Chondrocyte (in vitro differentiated cells): ENCODE measurements around the gene KIF3C. TPM values are rescaled to one million over a fixed set of nuclear protein-coding genes. Genes with fewer than 3 reads are reported as not detected.

Experiments
- DNase-seq: peaks from one replicate; pipeline ENCODE4 v3.0.0; 2021; ENCODE audit warnings: mixed read lengths, low spot score
- H3K27ac Mint-ChIP-seq: one replicate; pipeline ENCODE4 v1.8.0; 2021; ENCODE audit warnings: mild to moderate bottlenecking, moderate library complexity, mixed read lengths; ENCODE audit not compliant: unreplicated experiment
- H3K27me3 Mint-ChIP-seq: 2 replicates; pipeline ENCODE4 v1.8.0; 2021; ENCODE audit warnings: low read depth, mixed read lengths
- H3K36me3 Mint-ChIP-seq: 2 replicates; pipeline ENCODE4 v1.8.0; 2021; ENCODE audit warnings: low read depth, mixed read lengths
- H3K4me1 Mint-ChIP-seq: 2 replicates; pipeline ENCODE4 v1.8.0; 2021; ENCODE audit warnings: low read depth, mild to moderate bottlenecking, mixed read lengths
- H3K4me3 Mint-ChIP-seq: one replicate; pipeline ENCODE4 v1.8.0; 2021; ENCODE audit warnings: mild to moderate bottlenecking, moderate library complexity, mixed read lengths; ENCODE audit not compliant: unreplicated experiment
- H3K9me3 Mint-ChIP-seq: 2 replicates; pipeline ENCODE4 v1.8.0; 2021; ENCODE audit warnings: low read depth, mixed read lengths
- total RNA-seq: library from RNA; stranded (reverse); gene quantifications from 3 replicates; pipeline ENCODE4 v1.2.1, GENCODE V29; 2021
- TF ChIP-seq, protein P1 (sequence below): fragments of 200-600 bp; sonication (generic); IDR thresholded peaks from 2 replicates; pipeline ENCODE4 v1.5.0; 2021; ENCODE audit warnings: antibody characterized with exemption, mild to moderate bottlenecking, moderate library complexity

KIF3C gene
- total RNA-seq, 1 donor from 2014 or later = 37.3 TPM

DNA sequence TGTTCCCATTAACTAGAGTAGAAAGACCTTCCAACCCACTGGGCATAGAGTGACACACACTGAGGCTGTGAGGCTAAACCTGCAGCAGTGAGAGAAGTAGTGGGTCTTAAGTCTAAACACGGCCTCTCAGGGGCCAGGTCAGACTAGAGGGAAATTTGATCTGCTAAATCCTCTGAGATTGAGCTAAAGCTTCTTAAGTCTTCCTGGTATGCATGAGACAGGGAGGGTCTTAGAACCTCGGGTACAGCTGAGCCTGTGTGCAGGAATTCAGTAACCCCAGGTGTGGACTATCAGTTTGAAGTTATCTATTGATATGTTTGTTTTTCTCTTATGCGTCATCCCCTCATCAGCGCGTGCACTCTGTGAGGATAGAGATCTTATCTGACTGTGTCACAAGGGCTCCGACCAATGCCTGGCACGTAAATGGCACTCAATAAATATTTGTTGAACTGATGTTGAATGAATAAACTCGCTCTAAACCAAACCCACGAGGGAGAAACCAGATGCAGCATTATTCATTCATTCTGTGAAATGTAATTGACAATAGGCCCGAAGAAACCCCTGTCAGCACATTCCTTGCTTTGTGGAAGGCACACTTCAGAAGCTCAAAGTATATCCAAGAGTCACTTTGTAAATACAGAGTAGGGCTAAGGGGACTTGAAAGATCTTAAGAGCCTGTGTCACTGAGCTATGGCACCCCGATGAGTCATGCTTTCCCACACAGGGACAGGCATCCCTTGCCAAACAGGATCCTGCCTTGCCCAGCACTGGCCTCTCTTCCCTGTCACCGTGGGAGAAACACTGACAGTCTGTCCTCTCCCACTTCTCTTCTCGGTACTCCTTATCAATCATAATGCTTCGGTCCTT lies 29.9 kb upstream of the KIF3C start:
- no peaks in the 10 kb centered on the region for H3K36me3 Mint-ChIP-seq
- no peak for DNase-seq
- peak overlapping the region; percentile 34 for H3K27ac Mint-ChIP-seq
- H3K9me3 Mint-ChIP-seq = peaks cover 3% of the 10 kb centered on the region
- TF ChIP-seq, protein P1, sequence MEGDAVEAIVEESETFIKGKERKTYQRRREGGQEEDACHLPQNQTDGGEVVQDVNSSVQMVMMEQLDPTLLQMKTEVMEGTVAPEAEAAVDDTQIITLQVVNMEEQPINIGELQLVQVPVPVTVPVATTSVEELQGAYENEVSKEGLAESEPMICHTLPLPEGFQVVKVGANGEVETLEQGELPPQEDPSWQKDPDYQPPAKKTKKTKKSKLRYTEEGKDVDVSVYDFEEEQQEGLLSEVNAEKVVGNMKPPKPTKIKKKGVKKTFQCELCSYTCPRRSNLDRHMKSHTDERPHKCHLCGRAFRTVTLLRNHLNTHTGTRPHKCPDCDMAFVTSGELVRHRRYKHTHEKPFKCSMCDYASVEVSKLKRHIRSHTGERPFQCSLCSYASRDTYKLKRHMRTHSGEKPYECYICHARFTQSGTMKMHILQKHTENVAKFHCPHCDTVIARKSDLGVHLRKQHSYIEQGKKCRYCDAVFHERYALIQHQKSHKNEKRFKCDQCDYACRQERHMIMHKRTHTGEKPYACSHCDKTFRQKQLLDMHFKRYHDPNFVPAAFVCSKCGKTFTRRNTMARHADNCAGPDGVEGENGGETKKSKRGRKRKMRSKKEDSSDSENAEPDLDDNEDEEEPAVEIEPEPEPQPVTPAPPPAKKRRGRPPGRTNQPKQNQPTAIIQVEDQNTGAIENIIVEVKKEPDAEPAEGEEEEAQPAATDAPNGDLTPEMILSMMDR = no peak
- H3K4me1 Mint-ChIP-seq = peaks cover 36% of the 10 kb centered on the region
- no peak overlapping the region for H3K4me3 Mint-ChIP-seq
- no peaks in the 10 kb centered on the region for H3K27me3 Mint-ChIP-seq

DNA sequence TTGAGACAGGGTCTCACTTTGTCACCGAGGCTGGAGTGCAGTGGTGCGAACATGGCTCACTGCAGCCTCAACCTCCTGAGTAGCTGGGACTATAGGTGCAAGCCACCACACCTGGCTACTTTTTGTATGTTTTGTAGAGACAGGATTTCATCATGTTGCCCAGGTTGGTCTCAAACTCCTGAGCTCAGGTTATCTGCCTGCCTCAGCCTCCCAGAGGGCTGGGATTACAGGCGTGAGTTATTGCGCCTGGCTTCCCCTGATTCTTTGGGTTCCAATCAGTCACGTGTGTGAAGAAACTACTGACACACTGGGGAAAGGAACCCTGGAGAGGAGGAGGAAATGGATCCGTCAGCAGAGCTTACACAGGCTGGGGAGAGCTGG lies 29.3 kb upstream of the KIF3C start:
- Mint-ChIP-seq H3K27ac (no peak overlapping the region), H3K9me3 (peaks cover 3% of the 10 kb centered on the region), H3K27me3 (no peaks in the 10 kb centered on the region), H3K36me3 (no peaks in the 10 kb centered on the region), H3K4me1 (peaks cover 34% of the 10 kb centered on the region), H3K4me3 (no peak overlapping the region)
- DNase-seq = no peak
- TF ChIP-seq, protein P1 = no peak

DNA sequence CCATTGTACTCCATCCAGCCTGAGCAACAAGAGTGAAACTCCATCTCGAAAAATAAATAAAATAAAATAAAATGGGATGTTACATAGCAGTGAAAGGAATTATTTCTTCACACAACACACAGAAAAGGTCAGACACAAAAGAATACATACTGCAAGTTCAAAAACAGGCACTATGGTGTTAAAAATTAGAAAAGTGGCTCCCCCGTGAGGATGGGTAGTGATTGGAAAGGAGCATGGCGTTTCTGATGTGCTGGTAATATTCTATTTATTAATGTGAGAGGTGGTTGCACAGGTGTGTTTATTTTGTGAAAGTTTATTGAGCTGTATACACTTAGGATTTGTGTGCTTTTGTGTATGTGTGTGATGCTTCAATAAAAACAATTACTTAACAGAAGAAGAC lies 28.6 kb upstream of the KIF3C start:
- H3K4me3 Mint-ChIP-seq = no peak overlapping the region
- H3K4me1 Mint-ChIP-seq = peaks cover 28% of the 10 kb centered on the region
- DNase-seq = no peak
- no peak overlapping the region for H3K27ac Mint-ChIP-seq
- peaks cover 3% of the 10 kb centered on the region for H3K9me3 Mint-ChIP-seq
- H3K27me3 Mint-ChIP-seq = no peaks in the 10 kb centered on the region
- no peaks in the 10 kb centered on the region for H3K36me3 Mint-ChIP-seq
- TF ChIP-seq, protein P1 = no peak

DNA sequence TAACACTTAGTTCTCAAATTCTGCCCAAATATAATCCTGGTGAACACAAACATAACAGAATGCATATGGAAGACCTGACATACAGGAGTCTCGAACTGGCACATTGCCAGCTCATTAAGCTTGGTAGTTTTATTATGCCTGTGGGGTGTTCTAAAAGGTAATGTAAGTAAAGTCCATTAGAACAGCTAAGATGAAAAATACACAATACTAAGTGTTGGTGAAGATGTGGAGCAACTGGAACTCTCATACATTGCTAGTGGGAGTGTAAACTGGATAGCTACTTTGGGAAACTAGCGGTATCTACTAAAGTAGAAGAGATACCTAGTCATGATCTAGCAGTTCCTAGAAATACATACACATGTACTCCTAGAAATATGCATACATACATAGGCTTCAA lies 27.3 kb upstream of the KIF3C start:
- Mint-ChIP-seq H3K9me3 (peaks cover 3% of the 10 kb centered on the region), H3K4me1 (peaks cover 24% of the 10 kb centered on the region), H3K4me3 (no peak overlapping the region), H3K27ac (no peak overlapping the region), H3K36me3 (no peaks in the 10 kb centered on the region), H3K27me3 (no peaks in the 10 kb centered on the region)
- TF ChIP-seq, protein P1 = no peak
- no peak for DNase-seq

DNA sequence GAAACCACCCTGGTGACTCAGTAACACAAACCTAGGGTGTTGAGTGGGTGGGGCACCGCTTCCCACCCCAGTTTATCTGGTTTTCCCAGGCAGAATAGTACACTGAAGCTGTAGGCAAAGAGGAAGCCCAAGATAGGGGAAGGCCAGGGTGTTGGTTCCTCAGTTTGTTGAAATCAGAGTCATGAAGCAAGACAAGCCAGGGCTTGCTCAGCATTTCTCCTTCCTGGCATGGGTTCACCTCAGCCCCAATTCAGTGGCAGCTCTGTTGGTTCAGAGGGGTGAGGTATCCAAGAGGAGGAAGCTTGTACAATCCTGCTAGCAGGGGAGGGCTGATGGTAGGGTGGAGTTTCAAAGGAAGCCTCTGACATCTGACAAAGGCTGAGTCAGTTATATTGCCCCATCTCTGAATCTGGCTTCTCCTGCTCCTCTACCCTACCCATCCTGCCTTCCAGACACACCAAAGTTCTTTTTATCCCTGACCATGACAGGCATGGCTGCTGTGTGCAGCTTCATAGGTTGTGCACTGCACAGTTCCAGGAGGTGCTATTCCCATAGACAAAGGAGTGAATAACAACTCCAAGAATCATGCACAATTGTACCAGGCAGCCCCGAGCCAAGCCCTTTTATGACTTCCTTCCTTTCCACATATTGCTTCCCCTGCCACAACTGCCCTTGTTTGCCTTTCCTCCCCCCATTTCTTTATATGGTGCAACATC lies 26.7 kb upstream of the KIF3C start:
- no peak overlapping the region for H3K27ac Mint-ChIP-seq

More for the DNA sequence above, 26.7 kb upstream of the KIF3C start:
- no peak for DNase-seq
- TF ChIP-seq, protein P1 = no peak
- Mint-ChIP-seq H3K4me1 (peaks cover 24% of the 10 kb centered on the region), H3K4me3 (no peak overlapping the region), H3K27me3 (no peaks in the 10 kb centered on the region), H3K9me3 (peaks cover 3% of the 10 kb centered on the region), H3K36me3 (no peaks in the 10 kb centered on the region)
